ENCODE measurements around the gene RPS2.

GRCh38 chr16:1924095-1924494, 40.5 kb downstream of the RPS2 start:
- TF ChIP-seq CTCF (IDR thresholded peaks at IDR 0.05), result no peak
- TF ChIP-seq POLR2A (IDR thresholded peaks at IDR 0.05), result no peak

Data from body of pancreas (tissue), 4 donors.